ENCODE results near the gene TAF10. TPM values are rescaled to one million over a fixed set of nuclear protein-coding genes. Genes with fewer than 3 reads are reported as not detected.
A peak's percentile ranks its signal among the peaks of the same experiment; 100 is the strongest.

TAF10 gene
- total RNA-seq, 4 donors from 2014 or later: 55.9 to 90.8 (median 74.5) TPM

- TF ChIP-seq, protein P1, sequence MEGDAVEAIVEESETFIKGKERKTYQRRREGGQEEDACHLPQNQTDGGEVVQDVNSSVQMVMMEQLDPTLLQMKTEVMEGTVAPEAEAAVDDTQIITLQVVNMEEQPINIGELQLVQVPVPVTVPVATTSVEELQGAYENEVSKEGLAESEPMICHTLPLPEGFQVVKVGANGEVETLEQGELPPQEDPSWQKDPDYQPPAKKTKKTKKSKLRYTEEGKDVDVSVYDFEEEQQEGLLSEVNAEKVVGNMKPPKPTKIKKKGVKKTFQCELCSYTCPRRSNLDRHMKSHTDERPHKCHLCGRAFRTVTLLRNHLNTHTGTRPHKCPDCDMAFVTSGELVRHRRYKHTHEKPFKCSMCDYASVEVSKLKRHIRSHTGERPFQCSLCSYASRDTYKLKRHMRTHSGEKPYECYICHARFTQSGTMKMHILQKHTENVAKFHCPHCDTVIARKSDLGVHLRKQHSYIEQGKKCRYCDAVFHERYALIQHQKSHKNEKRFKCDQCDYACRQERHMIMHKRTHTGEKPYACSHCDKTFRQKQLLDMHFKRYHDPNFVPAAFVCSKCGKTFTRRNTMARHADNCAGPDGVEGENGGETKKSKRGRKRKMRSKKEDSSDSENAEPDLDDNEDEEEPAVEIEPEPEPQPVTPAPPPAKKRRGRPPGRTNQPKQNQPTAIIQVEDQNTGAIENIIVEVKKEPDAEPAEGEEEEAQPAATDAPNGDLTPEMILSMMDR (IDR thresholded peaks at IDR 0.05): no peak
- TF ChIP-seq POLR2A (IDR thresholded peaks at IDR 0.05): no peak
- Histone ChIP-seq H3K4me3 (no peak overlapping the region), H3K36me3 (no peaks in the 10 kb centered on the region), H3K9me3 (no peaks in the 10 kb centered on the region), H3K27ac (no peak overlapping the region), H3K4me1 (peaks cover 0 to 24% (median 0%) of the 10 kb centered on the region in 4 donors), H3K27me3 (no peaks in the 10 kb centered on the region)
- DNase-seq: no peak
These were observed 28.3 kb upstream of the TAF10 start for GRCh38 chr11:6640036-6640984.

GRCh38 chr11:6638429-6638828 lies 26.4 kb upstream of the TAF10 start:
- Histone ChIP-seq H3K4me3 (no peak overlapping the region), H3K9me3 (no peaks in the 10 kb centered on the region), H3K4me1 (peaks cover 0 to 28% (median 0%) of the 10 kb centered on the region in 4 donors), H3K27me3 (no peaks in the 10 kb centered on the region), H3K27ac (peak overlapping the region in 1 of 4 donors; percentile 19), H3K36me3 (no peaks in the 10 kb centered on the region)
- TF ChIP-seq, protein P1 (IDR thresholded peaks at IDR 0.05): no peak
- TF ChIP-seq POLR2A (IDR thresholded peaks at IDR 0.05): no peak
- DNase-seq: no peak

DNA sequence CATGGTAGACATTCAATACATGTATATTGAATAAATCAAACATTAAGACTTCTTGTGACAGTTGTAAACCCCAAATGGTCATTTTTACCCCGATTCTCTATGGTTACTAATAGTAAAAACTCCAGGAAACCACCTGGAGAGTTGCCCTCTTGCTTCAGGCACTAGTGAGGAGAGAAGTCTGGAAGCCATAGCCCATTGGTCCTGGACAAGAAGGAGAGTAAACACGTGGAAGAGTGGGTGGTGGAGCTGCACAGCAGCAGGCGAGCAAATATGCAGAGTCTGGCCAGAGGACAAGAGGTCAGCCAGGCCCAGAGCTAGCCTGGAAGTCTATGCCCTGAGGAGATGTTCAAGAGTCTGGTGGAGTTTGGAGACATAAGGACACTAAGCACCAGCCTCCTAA lies 25.9 kb upstream of the TAF10 start:
- TF ChIP-seq, protein P1 (IDR thresholded peaks at IDR 0.05): no peak
- TF ChIP-seq POLR2A (IDR thresholded peaks at IDR 0.05): no peak
- no peaks in the 10 kb centered on the region for H3K36me3 ChIP-seq
- H3K27ac ChIP-seq: peak overlapping the region in 1 of 4 donors; percentile 19
- no peaks in the 10 kb centered on the region for H3K9me3 ChIP-seq
- H3K4me3 ChIP-seq: no peak overlapping the region
- DNase-seq: no peak
- peaks cover 0 to 28% (median 0%) of the 10 kb centered on the region in 4 donors for H3K4me1 ChIP-seq
- no peaks in the 10 kb centered on the region for H3K27me3 ChIP-seq

- no peak for DNase-seq
- no peak for TF ChIP-seq POLR2A (IDR thresholded peaks at IDR 0.05)
- TF ChIP-seq, protein P1 (IDR thresholded peaks at IDR 0.05): no peak
- no peaks in the 10 kb centered on the region for H3K9me3 ChIP-seq
- H3K4me1 ChIP-seq: peaks cover 0 to 28% (median 0%) of the 10 kb centered on the region in 4 donors
- peaks cover 0 to 9% (median 0%) of the 10 kb centered on the region in 3 donors for H3K36me3 ChIP-seq
- no peak overlapping the region for H3K4me3 ChIP-seq
- H3K27ac ChIP-seq: peak overlapping the region in 3 of 4 donors; percentile 3 to 63 (median 33)
- no peaks in the 10 kb centered on the region for H3K27me3 ChIP-seq
These were observed 24.5 kb upstream of the TAF10 start for GRCh38 chr11:6636480-6636879.

GRCh38 chr11:6635082-6635932 lies 23.3 kb upstream of the TAF10 start:
- H3K36me3 ChIP-seq: peaks cover 0 to 16% (median 0%) of the 10 kb centered on the region in 3 donors
- no peak overlapping the region for H3K4me3 ChIP-seq
- no peaks in the 10 kb centered on the region for H3K9me3 ChIP-seq
- peak overlapping the region; percentile 42 to 68 (median 56) for H3K27ac ChIP-seq
- peak in 1 of 3 donors; percentile 81 for DNase-seq
- TF ChIP-seq, protein P1 (IDR thresholded peaks at IDR 0.05): no peak
- no peak for TF ChIP-seq POLR2A (IDR thresholded peaks at IDR 0.05)
- peaks cover 0 to 28% (median 0%) of the 10 kb centered on the region in 4 donors for H3K4me1 ChIP-seq
- H3K27me3 ChIP-seq: no peaks in the 10 kb centered on the region
